Thymus (tissue), 11 donors: ENCODE data around the gene COBL. TPM values are rescaled to one million over a fixed set of nuclear protein-coding genes. Genes with fewer than 3 reads are reported as not detected.
"Not testable (repeated sequence)": the region's sequence is repeated elsewhere in the genome, so short reads cannot be mapped to it uniquely, and the experiment has no call there.

Experiments
- DNase-seq, 9 donors: peaks; one replicate each; pipeline ENCODE4 v3.0.0-alpha.2; 2013; ENCODE audit warnings: low spot score in 9 of 9, low read depth in 6 of 9, missing footprints in 1 of 9
- H3K27ac ChIP-seq, 2 donors: one replicate each; pipeline ENCODE4 v1.5.1; 2013; ENCODE audit warnings: control low read depth in 1 of 2, low read depth in 1 of 2, low read length in 1 of 2, mild to moderate bottlenecking in 1 of 2, moderate library complexity in 1 of 2
- H3K27me3 ChIP-seq, 2 donors: one replicate each; pipeline ENCODE4 v1.5.1; 2013; ENCODE audit warnings: low read length in 1 of 2; ENCODE audit not compliant: control insufficient read depth in 2 of 2, insufficient read depth in 1 of 2
- H3K36me3 ChIP-seq, 2 donors: one replicate each; pipeline ENCODE4 v1.5.1; 2013; ENCODE audit warnings: low read length in 1 of 2, mild to moderate bottlenecking in 1 of 2, moderate library complexity in 1 of 2; ENCODE audit not compliant: control insufficient read depth in 2 of 2, insufficient read depth in 2 of 2
- H3K4me1 ChIP-seq, 2 donors: one replicate each; pipeline ENCODE4 v1.5.1; 2013; ENCODE audit warnings: low read length in 2 of 2; ENCODE audit not compliant: control insufficient read depth in 2 of 2, insufficient read depth in 2 of 2
- H3K4me3 ChIP-seq, 2 donors: one replicate each; pipeline ENCODE4 v1.5.1; 2013; ENCODE audit warnings: low read length in 2 of 2, control low read depth in 1 of 2, mild to moderate bottlenecking in 1 of 2
- H3K9me3 ChIP-seq, 2 donors: one replicate each; pipeline ENCODE4 v1.5.1; 2013; ENCODE audit warnings: low read length in 1 of 2, mild to moderate bottlenecking in 1 of 2; ENCODE audit not compliant: control insufficient read depth in 2 of 2, insufficient read depth in 1 of 2
- WGBS: extraction: QIAGEN DNeasy Blood & Tissue Kit; methylation state at CpG from one replicate; pipeline ENCODE4 v1.1.7; 2013; 5-methylcytosine and 5-hydroxymethylcytosine counted together
- polyA plus RNA-seq: library from polyadenylated mRNA; stranded (reverse); fragments of 200-250 nt; gene quantifications from one replicate; pipeline ENCODE4 v1.2.3, GENCODE V29; 2013
- total RNA-seq: library from RNA; stranded (reverse); fragments of 120-200 nt; gene quantifications from one replicate; pipeline ENCODE4 v1.2.4, GENCODE V29; 2013
- donor health status: healthy.

The COBL gene
- total and polyA plus RNA-seq, 2 donors, result 0.66 to 2.0 TPM

DNA sequence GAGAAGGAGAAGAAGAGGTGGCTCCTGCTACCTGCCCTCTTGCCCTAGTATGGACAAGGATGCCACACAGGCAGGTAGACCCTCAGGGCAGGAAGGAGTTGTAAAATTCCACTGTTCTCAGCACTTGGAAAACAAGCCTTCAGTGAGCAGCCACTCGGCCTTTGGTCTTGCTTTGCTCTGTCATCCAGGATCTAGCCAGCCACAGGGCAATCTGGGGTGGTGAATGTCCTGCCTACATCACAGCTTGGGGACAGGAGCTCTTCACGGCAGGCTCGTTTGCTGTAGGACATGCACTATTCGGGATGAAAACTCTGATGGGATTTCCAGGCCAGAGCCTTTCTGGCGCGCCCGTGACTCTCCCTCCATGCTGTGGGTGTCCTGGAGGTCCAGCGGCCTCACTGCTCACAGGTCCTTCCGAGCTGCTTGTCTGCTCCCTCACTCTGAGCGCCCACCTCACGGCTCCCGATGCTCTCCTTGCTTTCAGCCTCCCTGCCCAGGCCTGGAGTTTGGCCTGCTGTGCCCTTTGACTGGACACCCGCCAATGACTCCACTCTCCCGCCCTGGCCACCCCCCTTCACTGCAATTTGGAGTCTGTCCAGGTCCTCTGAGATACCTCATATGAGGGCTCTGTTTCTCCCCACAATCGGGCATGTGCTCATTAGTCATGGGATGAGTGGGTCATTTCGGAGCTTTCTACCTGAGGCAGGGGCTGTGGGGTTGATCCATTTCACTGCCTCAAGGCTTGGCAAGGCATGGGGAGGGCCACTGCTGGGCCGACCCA, 306.7 kb downstream of the COBL start:
- Histone ChIP-seq H3K9me3 (no peaks in the 10 kb centered on the region), H3K36me3 (no peaks in the 10 kb centered on the region), H3K4me1 (no peaks in the 10 kb centered on the region), H3K4me3 (no peak overlapping the region), H3K27me3 (no peaks in the 10 kb centered on the region), H3K27ac (no peak overlapping the region)
- 87% methylated on average over 17 of the region's 17 CpGs for WGBS
- DNase-seq, result no peak

GRCh38 chr7:51007551-51008505, 308.8 kb downstream of the COBL start:
- H3K36me3 ChIP-seq, result no peaks in the 10 kb centered on the region
- H3K4me3 ChIP-seq, result no peak overlapping the region
- no peak overlapping the region for H3K27ac ChIP-seq
- no peak for DNase-seq
- no peaks in the 10 kb centered on the region for H3K4me1 ChIP-seq
- no peaks in the 10 kb centered on the region for H3K9me3 ChIP-seq
- H3K27me3 ChIP-seq, result no peaks in the 10 kb centered on the region
- 95% methylated on average over 21 of the region's 21 CpGs for WGBS

- Histone ChIP-seq H3K27me3 (no peaks in the 10 kb centered on the region), H3K36me3 (no peaks in the 10 kb centered on the region), H3K4me1 (no peaks in the 10 kb centered on the region), H3K4me3 (no peak overlapping the region), H3K27ac (no peak overlapping the region), H3K9me3 (no peaks in the 10 kb centered on the region)
- DNase-seq, result no peak
- 91% methylated on average over 3 of the region's 3 CpGs for WGBS
These were observed 309.9 kb downstream of the COBL start for GRCh38 chr7:51006483-51007235.

DNA sequence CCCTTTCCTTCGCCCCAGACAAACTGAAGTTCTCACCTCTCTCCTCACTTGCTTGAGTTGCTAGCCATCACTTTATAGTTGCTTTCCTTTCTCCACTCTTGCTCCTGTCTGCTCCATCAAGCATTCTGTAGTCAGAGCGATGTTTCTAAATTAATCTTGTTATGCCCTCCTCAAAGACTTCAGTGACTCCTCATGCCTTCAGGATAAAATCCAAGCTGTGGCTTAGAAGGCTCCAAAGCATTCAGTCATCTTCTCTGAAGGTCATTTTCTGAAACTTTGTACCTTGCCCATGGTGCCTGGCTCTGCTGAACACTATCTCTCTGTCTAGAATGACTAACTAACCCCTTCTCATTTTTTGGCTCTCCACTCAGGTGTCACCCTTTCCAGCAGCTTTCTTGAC, 311.5 kb downstream of the COBL start:
- Histone ChIP-seq H3K27me3 (no peaks in the 10 kb centered on the region), H3K4me3 (no peak overlapping the region), H3K4me1 (no peaks in the 10 kb centered on the region), H3K36me3 (no peaks in the 10 kb centered on the region), H3K9me3 (no peaks in the 10 kb centered on the region), H3K27ac (no peak overlapping the region)
- WGBS, result 97% methylated on average over 2 of the region's 2 CpGs
- no peak for DNase-seq

GRCh38 chr7:51000956-51001355, 315.7 kb downstream of the COBL start:
- Histone ChIP-seq H3K4me1 (no peaks in the 10 kb centered on the region), H3K27me3 (no peaks in the 10 kb centered on the region), H3K9me3 (no peaks in the 10 kb centered on the region), H3K27ac (no peak overlapping the region), H3K36me3 (no peaks in the 10 kb centered on the region), H3K4me3 (no peak overlapping the region)
- WGBS, result 62% methylated on average over 3 of the region's 3 CpGs
- no peak for DNase-seq

DNA sequence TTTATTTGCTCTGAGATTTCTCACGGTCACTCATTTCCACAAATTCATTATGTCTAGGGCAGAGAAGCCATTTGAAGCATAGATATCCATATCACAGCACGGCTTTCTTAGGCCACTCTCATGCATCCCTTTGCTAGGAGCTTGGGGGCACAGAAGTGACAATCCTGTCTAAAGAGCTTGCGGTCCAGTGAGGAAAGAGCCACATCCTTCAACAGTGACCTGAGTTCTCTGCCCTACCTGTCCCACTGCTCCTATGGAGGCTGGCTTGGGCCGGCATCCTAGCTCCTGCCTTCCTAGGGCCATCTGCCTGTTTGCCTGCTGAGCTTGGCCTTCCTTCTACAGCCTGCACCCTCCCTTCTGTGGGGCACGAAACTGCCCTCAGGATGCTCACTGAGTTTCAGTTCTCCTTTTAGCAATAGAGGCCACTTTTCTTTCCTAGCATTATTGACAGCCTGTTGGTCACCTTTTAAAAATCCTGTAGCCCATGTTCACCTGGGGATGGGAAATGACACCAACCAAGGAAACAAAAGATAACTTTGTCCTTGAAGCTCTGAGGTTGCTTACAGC, 321.8 kb downstream of the COBL start:
- no peaks in the 10 kb centered on the region for H3K36me3 ChIP-seq
- DNase-seq, result no peak
- H3K4me1 ChIP-seq, result no peaks in the 10 kb centered on the region
- H3K27ac ChIP-seq, result no peak overlapping the region
- no peaks in the 10 kb centered on the region for H3K27me3 ChIP-seq
- H3K4me3 ChIP-seq, result no peak overlapping the region
- H3K9me3 ChIP-seq, result no peaks in the 10 kb centered on the region
- WGBS, result 74% methylated on average over 5 of the region's 5 CpGs

- not testable (repeated sequence) for H3K4me1 ChIP-seq, H3K27me3 ChIP-seq, H3K9me3 ChIP-seq, DNase-seq, H3K27ac ChIP-seq, H3K4me3 ChIP-seq, H3K36me3 ChIP-seq
- 94% methylated on average over 1 of the region's 1 CpG for WGBS
These were observed 326.4 kb downstream of the COBL start for GRCh38 chr7:50990214-50990613.

DNA sequence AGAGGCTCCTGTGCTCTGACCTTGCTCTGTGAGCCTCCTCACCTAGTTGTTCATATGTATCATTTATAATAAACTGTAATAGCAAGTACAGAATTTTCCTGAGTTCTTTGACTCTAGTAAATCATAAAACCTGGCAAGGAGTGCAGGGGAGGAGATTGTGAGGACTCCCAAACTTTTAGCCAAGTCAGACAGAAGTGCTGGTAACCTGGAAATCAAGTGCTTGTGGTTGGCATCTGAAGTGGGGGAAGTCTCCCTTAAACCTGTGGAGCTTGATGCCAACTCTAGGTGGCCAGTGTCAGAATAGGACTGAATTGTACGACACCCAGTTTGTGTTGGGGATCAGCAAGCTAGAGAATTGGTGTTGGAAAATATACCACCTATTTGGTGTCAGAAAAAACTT, 327.6 kb downstream of the COBL start:
- no peaks in the 10 kb centered on the region for H3K36me3 ChIP-seq
- WGBS, result 99% methylated on average over 1 of the region's 1 CpG
- no peak overlapping the region for H3K27ac ChIP-seq
- H3K9me3 ChIP-seq, result no peaks in the 10 kb centered on the region
- no peaks in the 10 kb centered on the region for H3K4me1 ChIP-seq
- H3K4me3 ChIP-seq, result no peak overlapping the region
- H3K27me3 ChIP-seq, result no peaks in the 10 kb centered on the region
- no peak for DNase-seq
